ENCODE data around the gene CEP164. TPM values are rescaled to one million over a fixed set of nuclear protein-coding genes. Genes with fewer than 3 reads are reported as not detected.

CEP164 gene
- total RNA-seq, 1 experiment from 2014 or later = 43.7 TPM

DNA sequence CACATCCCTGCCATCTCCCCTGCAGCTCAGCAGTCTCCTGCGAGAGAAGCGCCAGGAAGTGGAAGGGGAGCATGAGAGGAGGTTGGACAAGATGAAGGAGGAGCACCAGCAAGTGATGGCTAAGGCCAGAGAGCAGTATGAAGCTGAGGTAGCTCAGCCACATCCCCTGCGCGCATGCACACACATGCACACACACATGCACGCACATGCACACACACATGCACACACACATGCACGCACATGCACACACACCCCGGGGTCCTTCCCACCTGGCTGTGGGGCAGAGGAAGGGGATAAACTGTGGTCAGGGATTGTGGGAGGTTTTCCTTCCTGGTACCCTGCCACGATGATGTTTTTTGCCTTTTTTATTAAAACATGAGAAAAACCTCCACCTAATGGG lies 65.3 kb downstream of the CEP164 start:
- H3F3A ChIP-seq (ENCODE audit: low read length, unreplicated experiment) = no peaks in the 10 kb centered on the region
- no peak overlapping the region for H3K9ac ChIP-seq (ENCODE audit: low read length)
- BruUV-seq (replicated peaks) = no TSS peak
- no peaks in the 10 kb centered on the region for H4K20me1 ChIP-seq (ENCODE audit: low read length)
- H3K27me3 ChIP-seq (ENCODE audit: low read length) = no peaks in the 10 kb centered on the region
- no peak for DNase-seq
- no peak overlapping the region for H2AFZ ChIP-seq (ENCODE audit: low read length)
- intact Hi-C loops (cut with micrococcal nuclease) = no loop called here
- H3K36me3 ChIP-seq (ENCODE audit: low read depth, low read length) = peaks cover 40% of the 10 kb centered on the region
- peaks cover 8% of the 10 kb centered on the region for H3K4me1 ChIP-seq (ENCODE audit: insufficient read depth, low read length)
- no peak for TF ChIP-seq EZH2phosphoT487 (IDR thresholded peaks at IDR 0.05; ENCODE audit: borderline replicate concordance, low read length)
- no peak for TF ChIP-seq CTCF (conservative IDR thresholded peaks at IDR 0.05; ENCODE audit: low read depth, low read length)
- TF ChIP-seq EZH2 (IDR thresholded peaks at IDR 0.05; ENCODE audit: low read length, unreplicated experiment) = no peak
- H3K9me2 ChIP-seq (replicated peaks; ENCODE audit: low read length) = no peaks in the 10 kb centered on the region
- CTCF ChIA-PET = no interaction called here
- ATAC-seq = no peak
- H3K4me3 ChIP-seq (ENCODE audit: low read length) = no peak overlapping the region
- no peaks in the 10 kb centered on the region for H3K9me3 ChIP-seq (ENCODE audit: low read length)
- no peak overlapping the region for H3K4me2 ChIP-seq (ENCODE audit: low read length)
- H3K27ac ChIP-seq (ENCODE audit: low read length) = no peak overlapping the region
- no peaks in the 10 kb centered on the region for H3K79me2 ChIP-seq (ENCODE audit: low read length)
- POLR2A ChIA-PET (ENCODE audit: unreplicated experiment) = no interaction called here

- TF ChIP-seq CTCF (conservative IDR thresholded peaks at IDR 0.05; ENCODE audit: low read depth, low read length) (no peak), EZH2phosphoT487 (IDR thresholded peaks at IDR 0.05; ENCODE audit: borderline replicate concordance, low read length) (no peak), EZH2 (IDR thresholded peaks at IDR 0.05; ENCODE audit: low read length, unreplicated experiment) (no peak)
- H3K4me1 ChIP-seq (ENCODE audit: insufficient read depth, low read length) = peaks cover 4% of the 10 kb centered on the region
- H3K79me2 ChIP-seq (ENCODE audit: low read length) = no peaks in the 10 kb centered on the region
- H3K4me2 ChIP-seq (ENCODE audit: low read length) = no peak overlapping the region
- H4K20me1 ChIP-seq (ENCODE audit: low read length) = no peaks in the 10 kb centered on the region
- H3K4me3 ChIP-seq (ENCODE audit: low read length) = no peak overlapping the region
- H3K9ac ChIP-seq (ENCODE audit: low read length) = no peak overlapping the region
- BruUV-seq (replicated peaks) = no TSS peak
- H3K9me3 ChIP-seq (ENCODE audit: low read length) = no peaks in the 10 kb centered on the region
- intact Hi-C loops (cut with micrococcal nuclease) = no loop called here
- no peak overlapping the region for H3K27ac ChIP-seq (ENCODE audit: low read length)
- ChIA-PET POLR2A (ENCODE audit: unreplicated experiment) (no interaction called here), CTCF (no interaction called here)
- H3K9me2 ChIP-seq (replicated peaks; ENCODE audit: low read length) = no peaks in the 10 kb centered on the region
- no peaks in the 10 kb centered on the region for H3F3A ChIP-seq (ENCODE audit: low read length, unreplicated experiment)
- no peaks in the 10 kb centered on the region for H3K27me3 ChIP-seq (ENCODE audit: low read length)
- H2AFZ ChIP-seq (ENCODE audit: low read length) = no peak overlapping the region
- H3K36me3 ChIP-seq (ENCODE audit: low read depth, low read length) = peaks cover 50% of the 10 kb centered on the region
- ATAC-seq (no peak), DNase-seq (no peak)
These were observed 66.7 kb downstream of the CEP164 start for GRCh38 chr11:117394221-117394925.

GRCh38 chr11:117395476-117395875 lies 67.8 kb downstream of the CEP164 start:
- H3K9me3 ChIP-seq (ENCODE audit: low read length) = no peaks in the 10 kb centered on the region
- H3K79me2 ChIP-seq (ENCODE audit: low read length) = no peaks in the 10 kb centered on the region
- TF ChIP-seq EZH2 (IDR thresholded peaks at IDR 0.05; ENCODE audit: low read length, unreplicated experiment) (no peak), CTCF (conservative IDR thresholded peaks at IDR 0.05; ENCODE audit: low read depth, low read length) (no peak), EZH2phosphoT487 (IDR thresholded peaks at IDR 0.05; ENCODE audit: borderline replicate concordance, low read length) (no peak)
- no peak overlapping the region for H2AFZ ChIP-seq (ENCODE audit: low read length)
- no peaks in the 10 kb centered on the region for H3K27me3 ChIP-seq (ENCODE audit: low read length)
- no TSS peak for BruUV-seq (replicated peaks)
- intact Hi-C loops (cut with micrococcal nuclease) = no loop called here
- no peaks in the 10 kb centered on the region for H3K9me2 ChIP-seq (replicated peaks; ENCODE audit: low read length)
- no peak overlapping the region for H3K4me2 ChIP-seq (ENCODE audit: low read length)
- H3K4me1 ChIP-seq (ENCODE audit: insufficient read depth, low read length) = no peaks in the 10 kb centered on the region
- H3K4me3 ChIP-seq (ENCODE audit: low read length) = no peak overlapping the region
- H3K36me3 ChIP-seq (ENCODE audit: low read depth, low read length) = peaks cover 50% of the 10 kb centered on the region
- POLR2A ChIA-PET (ENCODE audit: unreplicated experiment) = no interaction called here
- CTCF ChIA-PET = no interaction called here
- no peak for ATAC-seq
- no peaks in the 10 kb centered on the region for H3F3A ChIP-seq (ENCODE audit: low read length, unreplicated experiment)
- no peak for DNase-seq
- H3K27ac ChIP-seq (ENCODE audit: low read length) = no peak overlapping the region
- H3K9ac ChIP-seq (ENCODE audit: low read length) = no peak overlapping the region
- H4K20me1 ChIP-seq (ENCODE audit: low read length) = no peaks in the 10 kb centered on the region

Data from PC-3 (cell line).